Medulla oblongata (tissue), 1 donor: ENCODE results near the gene MVD.

Source experiments
- DNase-seq: peaks from one replicate; pipeline ENCODE4 v3.0.0-alpha.2; 2015; ENCODE audit errors: extremely low spot score

Gene MVD

DNA sequence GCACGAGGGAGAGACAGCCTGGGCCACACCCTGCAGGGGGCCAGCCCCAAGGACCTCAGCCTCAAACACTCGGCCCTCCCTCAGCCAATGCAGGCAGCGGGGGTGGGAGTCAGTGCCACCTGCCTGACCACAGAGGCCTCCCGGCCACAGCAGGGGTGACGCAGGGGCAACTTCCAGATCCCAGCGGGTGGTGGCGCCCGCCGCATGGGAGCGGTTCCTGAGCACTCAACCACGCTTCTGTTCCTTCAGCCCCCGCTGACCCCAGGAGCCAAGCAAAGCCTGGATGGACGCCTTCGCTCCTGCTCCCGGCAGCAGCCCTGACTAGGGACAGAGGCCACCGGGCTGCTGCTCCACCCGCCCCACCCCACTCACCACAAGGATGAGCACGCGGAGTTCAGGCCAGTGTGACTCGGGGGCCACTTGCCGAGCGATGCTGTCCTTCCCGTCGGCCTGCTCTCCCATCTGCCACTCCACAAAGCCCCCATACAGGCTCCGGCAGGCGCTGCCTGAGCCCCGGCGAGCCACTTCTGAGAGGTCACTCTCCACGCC lies 7.1 kb downstream of the MVD start:
- no peak for DNase-seq

DNA sequence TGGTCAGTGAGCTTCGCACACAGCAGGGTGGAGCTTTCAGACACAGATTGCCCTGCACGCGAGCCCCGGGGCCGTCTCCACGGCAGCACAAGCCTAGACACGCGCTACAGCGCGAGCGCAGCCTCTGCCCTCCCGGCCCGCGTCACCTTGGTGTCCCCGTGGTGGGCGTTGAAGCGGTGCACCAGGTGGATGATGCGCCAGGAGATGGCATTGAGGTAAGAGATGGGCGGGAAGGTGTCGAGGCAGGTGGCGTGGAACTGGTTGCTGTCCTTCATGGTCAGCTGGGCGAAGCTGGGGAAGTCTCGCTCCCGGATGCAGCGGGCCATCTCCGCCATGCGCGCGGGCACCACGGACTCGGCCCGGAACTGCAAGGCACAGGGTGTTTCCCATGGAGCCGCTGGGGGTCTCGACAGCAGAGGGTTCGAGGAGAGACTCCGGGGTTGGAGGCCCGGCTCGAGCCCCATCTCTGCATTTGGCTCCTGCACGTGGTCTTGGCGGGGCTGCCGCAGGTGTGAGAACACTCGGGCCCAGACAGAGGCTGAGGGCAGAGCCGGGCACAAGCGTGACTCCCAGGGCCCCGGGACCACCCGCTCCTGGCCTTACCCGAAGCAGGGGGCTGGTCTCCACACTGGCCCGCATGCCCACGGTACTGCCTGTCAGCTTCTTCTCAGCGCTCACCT lies 7.7 kb downstream of the MVD start:
- DNase-seq, result no peak

DNA sequence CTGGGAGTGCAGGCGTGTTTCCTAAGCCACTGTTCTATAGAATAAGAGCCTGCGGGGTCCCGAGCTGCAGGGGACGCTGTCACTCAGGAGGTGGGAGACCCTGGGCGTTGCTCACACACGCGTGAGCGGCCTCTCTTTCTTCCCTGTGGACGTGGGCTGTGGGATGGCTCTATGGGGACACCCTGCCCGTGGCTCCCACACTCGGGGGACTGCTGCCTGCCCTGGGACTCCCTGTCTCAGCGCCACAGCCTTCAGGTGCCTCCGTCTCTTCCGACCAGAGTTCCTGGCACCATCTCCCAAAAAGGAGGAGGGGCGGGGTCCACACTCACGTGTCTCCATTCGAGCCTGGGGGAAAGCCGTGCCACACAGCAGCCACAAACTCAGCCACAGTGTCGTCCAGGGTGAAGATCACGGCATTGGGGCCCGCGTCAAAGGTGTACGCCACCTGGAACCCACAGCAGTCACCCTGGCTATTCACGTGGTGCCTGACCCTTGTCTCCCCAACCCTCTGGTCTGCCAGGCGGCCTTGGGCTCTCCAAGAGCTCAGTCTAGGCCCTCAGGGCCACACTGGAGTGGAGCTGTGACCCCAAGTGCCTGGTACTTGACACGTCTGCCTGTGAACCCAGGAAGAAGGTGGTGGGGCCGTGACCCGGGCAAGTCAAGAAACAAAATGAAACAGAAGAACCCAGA lies 8.4 kb downstream of the MVD start:
- no peak for DNase-seq

DNA sequence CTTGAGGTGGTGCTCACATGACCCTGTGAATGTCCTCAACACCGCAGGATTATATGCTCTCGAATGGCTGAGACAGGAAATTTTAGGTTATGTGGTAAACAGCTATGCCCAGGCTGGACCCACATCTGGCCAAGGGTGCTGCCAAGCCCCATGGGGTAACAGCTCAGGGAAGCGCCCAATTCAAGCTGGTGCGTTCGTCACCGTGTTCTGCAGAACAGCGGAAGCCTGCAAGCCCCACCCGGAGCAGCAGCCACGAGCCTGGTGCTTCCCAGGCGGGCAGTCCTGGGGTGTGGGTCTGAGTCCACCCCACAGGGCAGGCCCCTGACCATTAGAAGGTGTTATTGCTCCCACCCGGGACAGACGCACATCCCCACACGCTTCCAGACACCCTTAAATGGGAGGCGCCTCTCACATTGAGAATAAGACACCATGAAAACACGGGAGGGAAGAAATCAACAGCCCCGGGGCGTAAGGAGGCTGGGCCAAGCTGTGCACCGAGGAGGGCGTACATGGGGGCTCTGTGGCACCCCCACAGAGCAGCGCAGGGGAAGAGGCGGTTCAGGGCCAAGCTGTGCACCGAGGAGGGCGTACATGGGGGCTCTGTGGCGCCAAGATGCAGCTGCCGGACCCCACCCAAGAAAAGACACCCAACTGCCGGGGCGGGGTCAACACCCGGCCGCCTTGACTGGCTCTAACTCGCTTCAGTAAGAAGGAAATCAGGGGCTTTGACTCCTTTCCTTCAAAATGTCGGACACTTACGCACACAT lies 9.1 kb downstream of the MVD start:
- DNase-seq, result no peak

DNA sequence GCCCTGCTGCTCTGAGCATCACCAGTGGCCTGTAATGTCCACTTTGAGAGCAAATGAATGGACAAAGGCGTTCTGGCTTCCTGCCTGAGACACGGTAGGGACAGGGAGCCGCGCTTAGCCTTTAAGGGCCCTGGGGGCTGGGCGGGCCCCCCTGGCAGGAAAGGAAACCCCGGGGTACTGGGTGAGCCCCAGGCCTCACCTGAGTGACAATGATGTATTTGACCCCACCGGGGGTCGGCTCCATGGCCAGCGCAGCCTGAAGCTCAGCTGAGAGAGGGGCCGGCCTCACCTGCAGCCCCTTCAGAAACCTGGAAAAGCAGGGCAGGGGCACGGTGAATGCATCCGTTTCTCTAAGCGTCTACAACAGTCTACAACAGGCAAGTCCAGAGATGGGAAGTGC lies 9.8 kb downstream of the MVD start:
- DNase-seq, result no peak

DNA sequence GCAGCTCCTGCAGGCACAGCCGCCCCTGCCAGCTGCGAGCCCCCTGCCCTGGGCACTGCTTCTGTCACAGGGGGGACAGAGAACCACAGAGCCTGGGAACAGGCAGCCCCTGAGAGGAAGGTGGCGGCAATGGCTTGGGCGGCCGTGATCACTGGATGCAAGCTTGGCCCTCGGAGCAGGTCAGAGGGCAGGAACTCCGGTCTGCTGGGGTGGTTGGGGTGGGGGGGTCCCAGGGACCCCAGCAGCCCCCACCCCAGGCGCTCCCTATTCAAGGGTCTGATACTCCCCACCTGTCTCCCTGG lies 10.2 kb downstream of the MVD start:
- no peak for DNase-seq

DNA sequence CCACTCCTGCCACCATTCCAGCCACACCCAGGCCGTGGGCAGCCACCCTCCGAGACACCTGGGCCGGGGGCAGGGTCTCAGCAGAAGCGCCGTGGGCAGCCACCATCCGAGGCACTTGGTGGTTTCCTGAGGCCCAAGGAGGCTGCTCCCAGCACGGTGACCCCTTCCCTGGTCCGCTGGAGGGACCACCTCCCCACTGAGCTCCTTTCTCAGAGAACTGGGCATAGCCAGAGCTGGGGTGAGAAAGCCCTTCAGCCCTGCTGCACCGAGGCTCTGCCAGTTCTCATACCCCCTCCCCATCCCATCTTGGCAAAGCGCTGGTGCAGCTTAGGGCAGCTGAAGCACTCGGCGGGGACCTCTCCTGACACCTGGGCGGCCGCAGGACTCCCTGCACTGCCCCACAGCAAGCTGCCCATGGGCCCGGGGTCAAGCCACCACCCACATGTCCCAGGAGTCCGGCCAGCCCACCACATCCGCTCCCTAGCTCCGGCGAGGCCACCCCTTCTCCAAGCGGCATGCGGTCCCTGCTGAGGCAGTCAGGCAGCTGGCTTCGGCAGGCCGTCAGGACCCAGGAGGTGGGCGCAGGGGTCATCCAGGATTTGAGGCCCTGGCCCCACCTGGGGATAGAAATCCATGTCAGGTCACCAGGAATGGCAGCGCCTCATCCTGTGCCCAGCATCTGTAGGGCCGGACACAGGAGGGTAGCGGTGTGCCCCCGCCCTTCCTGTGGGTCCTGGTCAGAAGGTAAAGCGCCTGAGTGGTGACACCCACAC lies 10.7 kb downstream of the MVD start:
- DNase-seq, result no peak

DNA sequence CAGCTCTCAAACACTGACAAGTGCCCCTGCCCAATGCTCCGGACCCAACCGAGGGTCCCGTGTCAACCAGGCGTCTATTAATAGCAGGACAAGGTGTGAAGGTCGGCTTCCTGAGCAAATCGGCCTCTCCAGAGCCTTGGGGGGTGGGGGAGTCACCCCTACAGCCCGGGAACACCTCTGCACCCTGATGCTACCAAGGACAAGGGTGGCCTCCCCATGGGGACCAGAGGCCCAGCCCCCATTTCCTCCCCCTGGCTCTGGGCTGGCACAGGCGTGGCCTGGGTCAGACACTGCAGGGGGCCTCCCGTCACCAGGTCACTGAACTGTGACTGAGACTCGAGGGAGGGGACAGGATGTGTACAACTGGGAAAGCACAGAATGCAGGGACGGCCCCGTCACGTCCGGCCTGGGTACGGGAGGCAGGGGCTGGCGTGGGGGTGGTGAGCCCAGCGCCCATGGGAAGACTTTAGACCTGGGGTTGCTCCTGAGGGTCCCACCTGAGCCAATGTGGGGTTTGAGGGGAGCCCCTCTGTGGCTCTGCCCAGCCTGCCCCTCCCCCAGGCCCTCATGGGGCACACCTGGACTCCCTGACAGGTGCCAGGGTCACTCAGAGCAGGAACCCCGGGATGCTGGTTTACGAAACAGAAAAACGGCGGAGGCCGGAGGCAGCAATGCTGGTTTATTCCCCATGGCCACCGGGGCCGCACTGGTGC lies 11.5 kb downstream of the MVD start:
- no peak for DNase-seq

DNA sequence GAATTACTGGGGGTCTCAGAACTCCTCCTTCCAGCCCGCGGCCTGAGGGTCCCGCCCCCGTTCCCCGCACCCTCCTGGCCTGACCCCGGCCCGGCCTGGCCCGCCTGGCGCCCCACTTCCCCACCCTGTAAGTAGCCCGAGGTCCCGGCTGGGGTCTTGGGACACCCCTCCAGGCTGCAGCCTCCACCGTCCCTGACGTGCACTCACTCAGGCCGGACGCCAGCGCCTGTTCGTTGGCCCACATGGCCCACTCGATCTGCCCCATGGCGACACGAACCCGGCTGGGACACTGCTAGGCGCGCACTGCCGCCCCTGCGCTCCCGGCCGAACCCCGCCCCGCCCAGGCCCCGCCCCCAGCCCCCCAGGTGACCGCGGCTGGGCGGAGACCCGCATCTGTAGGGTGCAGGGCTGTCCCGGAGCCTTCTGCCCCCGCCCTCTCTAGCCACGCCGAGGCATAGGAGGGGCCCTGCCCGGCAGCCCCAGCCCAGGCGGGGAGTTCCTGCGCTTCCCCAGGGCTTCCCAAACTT lies 12.1 kb downstream of the MVD start, which contains the start of gene CYBA:
TSS of gene CYBA (minus strand) at position 305 of the 527 bp plus-strand sequence. CDS start at position 265, 40 bp downstream.
- peak; percentile 37 for DNase-seq

DNA sequence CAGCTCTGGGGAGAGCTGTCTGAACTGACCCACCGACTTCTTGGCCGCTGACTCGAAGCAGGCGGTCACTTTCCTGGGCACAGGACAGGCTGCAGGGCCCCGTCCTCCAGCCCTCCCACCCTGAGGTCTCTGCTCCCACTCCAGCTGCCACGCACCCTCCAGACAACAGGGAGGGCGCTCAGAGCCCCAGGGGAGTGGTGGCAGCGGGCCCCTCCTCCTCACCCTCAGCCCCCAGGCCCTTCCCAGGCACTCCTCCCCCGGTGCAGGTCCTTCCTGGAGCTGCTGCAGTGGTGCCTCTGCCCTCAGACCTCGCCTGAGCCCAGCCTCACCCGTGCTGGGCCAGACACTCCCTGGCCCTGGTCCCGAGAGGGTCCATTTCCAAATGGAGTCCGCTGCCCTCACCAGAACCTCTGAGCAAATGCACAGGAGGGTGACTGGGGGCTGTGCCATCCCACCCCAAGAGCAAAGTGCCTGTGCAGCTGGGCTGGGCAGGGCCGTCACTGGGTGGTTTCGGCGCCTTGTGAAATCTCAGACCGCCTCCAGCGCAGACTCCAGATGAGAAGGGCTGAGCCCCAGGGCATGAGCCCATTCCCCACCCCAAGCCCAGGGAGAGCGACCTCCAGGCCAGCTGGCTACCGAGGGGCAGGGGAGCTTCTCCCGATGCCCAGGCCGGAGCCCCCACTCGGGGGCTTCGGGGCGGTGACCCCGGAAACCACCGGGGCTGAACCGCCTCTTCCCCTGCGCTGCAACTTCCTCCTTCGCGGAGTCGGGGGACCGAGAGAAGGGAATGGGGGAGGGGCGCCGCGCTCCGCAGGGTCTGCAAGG lies 12.8 kb downstream of the MVD start:
- DNase-seq, result peak; percentile 20

DNA sequence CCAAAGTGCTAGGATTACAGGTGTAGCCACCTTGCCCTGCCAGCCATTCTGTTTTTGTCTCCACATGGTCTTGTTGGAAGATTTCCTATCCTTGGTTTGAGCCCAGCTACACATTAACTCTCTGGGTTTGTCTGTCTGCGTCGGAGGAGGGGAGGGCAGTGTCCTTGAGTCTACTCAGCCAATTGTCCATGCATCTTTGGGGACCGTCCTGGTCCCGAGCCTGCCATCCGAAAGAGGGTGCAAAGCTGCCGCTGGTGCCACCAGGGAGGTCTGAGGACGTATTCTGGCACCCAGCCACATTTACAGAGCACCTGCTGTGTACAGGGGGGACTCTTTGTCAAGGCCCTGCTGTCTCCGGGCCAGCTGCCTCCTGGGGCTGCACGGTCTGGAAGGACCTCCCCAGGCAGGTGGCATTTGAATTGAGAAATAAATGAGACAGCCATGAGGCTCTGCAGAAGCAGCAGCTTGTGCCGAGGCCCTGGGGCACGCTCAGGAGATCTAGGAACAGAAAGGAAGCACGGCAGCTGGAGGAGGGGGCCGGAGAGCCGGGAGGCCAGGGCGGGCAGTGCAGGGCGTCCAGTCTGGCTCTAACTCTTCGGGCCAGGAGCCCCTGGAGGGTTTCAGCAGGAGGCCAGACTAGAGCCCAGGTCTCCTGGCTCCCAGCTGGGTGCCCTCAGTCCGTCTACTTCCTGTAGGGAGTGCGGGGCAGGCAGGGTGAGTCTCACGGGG lies 13.5 kb downstream of the MVD start:
- DNase-seq, result no peak

DNA sequence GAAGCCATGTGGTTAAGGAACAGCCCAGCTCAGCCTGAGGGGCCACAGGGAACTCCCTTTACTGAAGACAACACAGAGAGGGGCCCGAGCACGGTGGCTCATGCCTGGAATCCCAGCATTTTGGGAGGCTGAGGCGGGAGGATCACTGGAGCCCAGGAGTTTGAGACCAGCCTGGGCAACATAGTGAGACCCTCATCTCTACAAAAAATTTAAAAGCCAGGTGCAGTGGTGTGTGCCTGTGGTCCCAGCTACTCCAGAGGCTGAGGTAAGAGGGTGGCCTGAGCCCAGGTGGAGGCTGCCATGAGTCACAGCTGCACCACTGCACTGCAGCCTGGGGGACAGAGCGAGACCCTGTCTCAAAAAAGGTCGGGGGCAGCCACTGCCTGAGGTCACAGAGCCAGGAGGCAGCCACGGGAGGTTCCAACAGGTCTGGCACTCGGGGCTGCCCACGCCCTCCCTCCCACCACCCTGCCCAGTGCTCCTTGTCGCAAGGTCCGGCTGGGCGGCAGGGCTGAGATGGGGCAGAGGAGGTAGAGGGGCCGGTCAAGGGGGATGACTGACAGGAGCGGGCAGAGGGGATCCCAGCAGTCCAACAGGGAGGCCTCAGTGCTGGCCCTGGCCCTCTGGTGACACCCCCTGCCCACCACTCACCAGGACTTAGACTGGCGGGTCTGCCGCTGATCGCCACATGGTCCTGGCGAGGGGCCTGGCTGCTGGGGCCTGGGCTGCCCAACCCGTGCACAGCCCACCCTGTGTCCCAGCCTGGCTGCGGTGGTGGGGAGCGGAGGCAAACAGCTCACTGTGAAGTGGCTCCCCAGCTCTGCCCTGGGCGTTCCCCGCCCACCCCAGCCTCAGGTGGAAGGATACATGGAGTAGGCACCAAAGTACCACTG lies 15.5 kb downstream of the MVD start:
- DNase-seq, result no peak

DNA sequence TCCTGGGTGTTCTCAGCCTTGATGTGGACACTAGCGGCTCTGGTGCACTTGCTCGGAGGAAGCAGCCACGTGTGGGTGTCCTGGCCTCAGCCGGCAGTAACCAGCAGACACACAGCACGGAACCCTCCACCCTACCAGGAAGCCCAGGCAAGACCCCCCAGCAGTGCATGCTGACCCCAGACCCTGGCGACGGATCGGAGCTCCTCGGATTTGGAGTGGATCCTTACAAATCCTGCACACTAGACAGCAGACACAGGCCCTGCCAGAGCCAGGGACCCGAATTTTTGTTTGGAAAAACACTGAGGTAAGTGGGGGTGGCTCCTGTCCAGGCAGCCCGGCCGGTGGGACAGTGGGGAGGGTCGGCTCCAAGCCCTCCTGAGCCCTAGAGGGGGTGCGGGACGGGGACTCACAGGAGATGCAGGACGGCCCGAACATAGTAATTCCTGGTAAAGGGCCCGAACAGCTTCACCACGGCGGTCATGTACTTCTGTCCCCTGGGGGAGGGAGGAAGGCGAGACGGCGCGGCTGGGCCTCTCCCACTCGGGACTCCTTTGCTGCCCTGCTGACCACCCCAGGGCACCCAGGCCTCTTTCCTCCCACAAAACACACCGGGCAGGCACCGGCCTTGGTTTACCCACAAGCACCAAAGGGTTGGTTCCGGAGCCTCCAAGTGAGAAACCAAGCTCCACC lies 16.4 kb downstream of the MVD start:
- no peak for DNase-seq

DNA sequence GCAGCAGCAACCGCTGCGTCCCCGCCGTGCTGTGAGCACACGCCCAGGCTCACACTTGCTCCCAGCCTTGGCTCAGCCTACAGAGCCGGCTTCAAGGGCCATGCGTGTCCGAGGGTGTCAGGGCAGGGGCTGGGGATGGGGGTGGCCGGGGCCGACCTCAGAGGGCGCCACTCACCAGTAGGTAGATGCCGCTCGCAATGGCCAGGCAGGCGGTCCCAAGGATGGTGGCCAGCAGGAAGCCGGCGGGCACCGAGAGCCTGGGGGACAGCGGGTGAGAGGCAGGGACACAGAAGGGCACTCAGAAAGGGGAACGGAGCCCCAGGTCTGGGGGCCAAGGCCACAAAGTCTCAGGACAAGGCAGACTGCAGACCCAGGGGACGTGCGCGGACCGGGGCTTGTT lies 16.9 kb downstream of the MVD start:
- DNase-seq, result no peak

DNA sequence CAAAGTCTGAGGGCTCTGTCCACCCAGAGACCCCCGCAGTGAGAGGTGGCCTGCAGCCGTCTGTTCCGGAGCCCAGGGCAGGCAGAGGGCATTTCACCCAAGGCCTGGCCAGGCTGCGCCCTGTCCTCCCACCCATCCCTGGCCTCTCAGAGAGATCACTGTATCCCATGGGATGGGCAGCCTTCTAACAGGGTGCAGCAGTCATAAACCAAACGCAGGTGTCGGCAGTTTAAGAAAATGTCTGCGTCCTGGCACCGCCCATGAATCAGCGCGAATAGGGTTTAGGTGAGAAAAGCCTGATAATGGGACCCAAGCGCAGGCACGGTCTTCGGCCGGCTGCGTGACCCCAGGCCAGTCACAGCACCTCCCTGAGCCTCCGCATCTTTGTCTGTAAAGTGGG lies 17.4 kb downstream of the MVD start:
- no peak for DNase-seq

DNA sequence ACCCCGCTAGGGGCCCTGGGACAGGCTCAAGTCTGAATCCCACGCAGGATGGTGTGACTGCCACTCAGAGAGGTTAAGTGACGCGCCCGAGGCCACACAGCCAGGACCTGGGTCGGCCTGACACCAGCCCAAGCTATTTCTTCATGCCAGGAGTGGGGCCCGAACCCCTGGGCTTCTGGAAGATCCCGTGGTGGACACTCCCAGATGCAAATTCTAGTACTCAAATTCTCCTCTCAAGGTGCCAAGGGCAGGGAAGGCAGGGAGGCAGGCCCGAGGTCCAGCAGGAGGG lies 19.3 kb downstream of the MVD start:
- DNase-seq, result no peak

DNA sequence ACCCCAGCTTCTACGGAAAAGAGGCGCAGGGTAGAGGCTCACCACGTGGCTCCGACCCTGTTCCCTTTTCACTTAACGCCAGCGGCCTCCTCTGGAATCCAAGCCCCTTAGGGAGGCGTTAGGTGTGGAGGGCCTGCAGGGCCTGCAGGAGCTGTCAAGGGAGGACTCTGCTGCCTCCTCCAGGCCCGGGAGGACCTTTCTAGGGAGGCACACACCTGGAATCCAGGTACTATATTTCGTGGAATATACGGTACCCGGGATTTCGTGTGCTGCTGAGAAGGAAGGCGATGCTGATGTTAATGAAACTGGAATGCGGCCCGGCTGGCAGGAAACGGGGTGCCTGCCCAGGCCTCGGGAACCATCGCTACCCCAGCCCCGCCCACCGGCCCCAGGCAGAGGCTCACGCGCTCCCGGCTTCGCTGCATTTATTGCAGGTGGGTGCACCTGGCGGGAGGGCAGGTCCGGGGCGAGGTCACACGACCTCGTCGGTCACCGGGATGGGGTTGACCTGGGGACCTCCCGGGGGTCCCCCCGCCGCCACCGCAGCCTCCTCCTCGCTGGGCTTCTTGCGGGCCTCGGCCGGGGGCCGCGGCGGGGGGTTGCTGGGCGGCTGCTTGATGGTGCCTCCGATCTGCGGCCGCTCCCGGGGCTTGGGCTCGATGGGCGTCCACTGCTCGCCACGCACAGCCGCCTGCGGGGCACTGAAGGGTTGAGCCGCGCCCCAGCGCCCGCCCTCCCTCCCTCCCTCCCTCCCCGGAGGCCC lies 19.8 kb downstream of the MVD start:
- DNase-seq, result no peak
